Smooth muscle cell (in vitro differentiated cells): ENCODE results near the gene ARHGEF1. TPM values are rescaled to one million over a fixed set of nuclear protein-coding genes. Genes with fewer than 3 reads are reported as not detected.

ENCODE experiments used
- DNase-seq: peaks from one replicate; lab custom pipeline; 2025; ENCODE audit not compliant: unreplicated experiment; lab: John Stamatoyannopoulos, UW
- H2AFZ ChIP-seq: fragments of 200-600 bp; sonication (generic); 2 replicates; pipeline ENCODE4 v1.6.0; 2016; ENCODE audit warnings: antibody characterized with exemption, low read depth, mild to moderate bottlenecking
- H3F3A ChIP-seq: fragments of 200-600 bp; sonication (generic); 2 replicates; pipeline ENCODE4 v1.6.0; 2017; ENCODE audit warnings: antibody characterized with exemption, low read depth
- H3K27ac ChIP-seq: fragments of 200-600 bp; sonication (generic); 2 replicates; pipeline ENCODE4 v1.5.1; 2016; ENCODE audit warnings: low read depth, mild to moderate bottlenecking
- H3K27me3 ChIP-seq: fragments of 200-600 bp; sonication (generic); 2 replicates; pipeline ENCODE4 v1.6.1; 2016; ENCODE audit warnings: low read depth, mild to moderate bottlenecking
- H3K36me3 ChIP-seq: fragments of 200-600 bp; sonication (generic); 2 replicates; pipeline ENCODE4 v1.5.1; 2016; ENCODE audit warnings: low read depth
- H3K4me1 ChIP-seq: fragments of 200-600 bp; sonication (generic); 2 replicates; pipeline ENCODE4 v1.5.1; 2016; ENCODE audit warnings: low read depth
- H3K4me2 ChIP-seq: fragments of 200-600 bp; sonication (generic); 2 replicates; pipeline ENCODE4 v1.6.0; 2016; ENCODE audit warnings: mild to moderate bottlenecking
- H3K4me3 ChIP-seq: fragments of 200-600 bp; sonication (generic); 2 replicates; pipeline ENCODE4 v1.5.1; 2016; ENCODE audit warnings: mild to moderate bottlenecking
- H3K79me2 ChIP-seq: fragments of 200-600 bp; sonication (generic); 2 replicates; pipeline ENCODE4 v1.6.0; 2016; ENCODE audit warnings: low read depth, mild to moderate bottlenecking
- H3K9ac ChIP-seq: fragments of 200-600 bp; sonication (generic); 2 replicates; pipeline ENCODE4 v1.6.0; 2016; ENCODE audit warnings: low read depth
- H3K9me3 ChIP-seq: fragments of 200-600 bp; sonication (generic); replicated peaks from 2 replicates; pipeline ENCODE4 v1.5.1; 2016; ENCODE audit warnings: low read depth
- H4K20me1 ChIP-seq: fragments of 200-600 bp; sonication (generic); 2 replicates; pipeline ENCODE4 v1.6.0; 2016; ENCODE audit warnings: low read depth
- whole genome bisulfite sequencing: methylation state at CpG from one replicate; pipeline ENCODE4 v1.1.7; 2016; ENCODE audit warnings: low lambda C conversion rate; 5-methylcytosine and 5-hydroxymethylcytosine counted together
- polyA plus RNA-seq: library from polyadenylated mRNA; unstranded; fragments of >200 nt; fragmentation: Nextera tagmentation; extraction: Ambion mirVana; gene quantifications from 2 replicates; pipeline ENCODE4 v1.2.1, GENCODE V29; 2016
- total RNA-seq: library from RNA; depleted of rRNA; stranded (reverse); fragments of >200 nt; gene quantifications from 2 replicates; pipeline ENCODE4 v1.2.3, GENCODE V29; 2014
- TF ChIP-seq, protein P1 (sequence below): fragments of 200-600 bp; sonication (generic); IDR thresholded peaks from 2 replicates; pipeline ENCODE4 v1.5.1; 2017; ENCODE audit warnings: borderline replicate concordance, mild to moderate bottlenecking, antibody characterized with exemption; ENCODE audit not compliant: insufficient read depth, poor library complexity, severe bottlenecking

ARHGEF1 gene
- total and polyA plus RNA-seq, 2 experiments from 2014 or later = 24.3 to 69.6 TPM

DNA sequence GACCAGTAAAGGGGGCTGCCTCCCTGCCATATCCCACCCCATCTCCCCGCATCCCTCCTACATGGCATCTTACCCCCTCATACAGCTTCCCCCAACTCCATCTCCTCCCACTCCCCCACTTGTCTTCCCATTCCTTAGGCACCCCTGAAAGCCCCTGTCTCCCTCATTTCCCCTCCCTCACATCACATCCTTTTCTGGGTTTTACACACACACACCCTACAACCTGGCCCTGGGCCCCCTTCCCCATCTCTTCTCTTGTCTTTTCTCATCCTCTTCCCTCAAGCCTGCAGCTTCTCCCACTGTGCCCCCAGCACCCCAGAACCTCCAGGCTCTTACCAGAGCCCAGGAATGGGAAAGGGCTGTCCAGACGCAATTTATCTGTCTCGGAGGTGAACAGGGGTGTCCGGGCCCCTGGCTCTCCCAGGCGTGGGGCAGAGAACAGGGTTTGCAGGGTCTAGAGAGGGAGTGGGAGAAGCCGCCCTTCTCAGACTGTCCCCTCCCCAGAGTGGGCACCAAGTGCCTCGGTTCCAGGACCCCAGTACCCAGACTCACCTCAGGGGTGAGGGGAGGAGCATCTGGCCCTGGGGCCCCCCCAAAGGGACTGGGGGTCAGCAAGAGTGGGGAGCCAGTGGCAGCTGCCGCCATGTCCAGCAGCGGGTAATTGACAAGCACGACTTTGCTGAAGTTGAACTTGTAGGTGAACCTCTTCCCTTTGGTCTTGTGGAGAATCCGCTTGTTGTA lies 25.9 kb downstream of the ARHGEF1 start:
- Histone ChIP-seq H3K27ac (no peak overlapping the region), H3K79me2 (no peaks in the 10 kb centered on the region), H2AFZ (no peak overlapping the region), H3F3A (no peaks in the 10 kb centered on the region), H3K4me1 (no peaks in the 10 kb centered on the region), H3K4me2 (no peak overlapping the region), H3K4me3 (no peak overlapping the region), H3K27me3 (peaks cover 35% of the 10 kb centered on the region), H3K9me3 (no peaks in the 10 kb centered on the region), H3K9ac (no peak overlapping the region), H3K36me3 (no peaks in the 10 kb centered on the region), H4K20me1 (peaks cover 48% of the 10 kb centered on the region)
- no peak for DNase-seq
- 90% methylated on average over 9 of the region's 11 CpGs for WGBS
- TF ChIP-seq, protein P1, sequence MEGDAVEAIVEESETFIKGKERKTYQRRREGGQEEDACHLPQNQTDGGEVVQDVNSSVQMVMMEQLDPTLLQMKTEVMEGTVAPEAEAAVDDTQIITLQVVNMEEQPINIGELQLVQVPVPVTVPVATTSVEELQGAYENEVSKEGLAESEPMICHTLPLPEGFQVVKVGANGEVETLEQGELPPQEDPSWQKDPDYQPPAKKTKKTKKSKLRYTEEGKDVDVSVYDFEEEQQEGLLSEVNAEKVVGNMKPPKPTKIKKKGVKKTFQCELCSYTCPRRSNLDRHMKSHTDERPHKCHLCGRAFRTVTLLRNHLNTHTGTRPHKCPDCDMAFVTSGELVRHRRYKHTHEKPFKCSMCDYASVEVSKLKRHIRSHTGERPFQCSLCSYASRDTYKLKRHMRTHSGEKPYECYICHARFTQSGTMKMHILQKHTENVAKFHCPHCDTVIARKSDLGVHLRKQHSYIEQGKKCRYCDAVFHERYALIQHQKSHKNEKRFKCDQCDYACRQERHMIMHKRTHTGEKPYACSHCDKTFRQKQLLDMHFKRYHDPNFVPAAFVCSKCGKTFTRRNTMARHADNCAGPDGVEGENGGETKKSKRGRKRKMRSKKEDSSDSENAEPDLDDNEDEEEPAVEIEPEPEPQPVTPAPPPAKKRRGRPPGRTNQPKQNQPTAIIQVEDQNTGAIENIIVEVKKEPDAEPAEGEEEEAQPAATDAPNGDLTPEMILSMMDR = no peak

DNA sequence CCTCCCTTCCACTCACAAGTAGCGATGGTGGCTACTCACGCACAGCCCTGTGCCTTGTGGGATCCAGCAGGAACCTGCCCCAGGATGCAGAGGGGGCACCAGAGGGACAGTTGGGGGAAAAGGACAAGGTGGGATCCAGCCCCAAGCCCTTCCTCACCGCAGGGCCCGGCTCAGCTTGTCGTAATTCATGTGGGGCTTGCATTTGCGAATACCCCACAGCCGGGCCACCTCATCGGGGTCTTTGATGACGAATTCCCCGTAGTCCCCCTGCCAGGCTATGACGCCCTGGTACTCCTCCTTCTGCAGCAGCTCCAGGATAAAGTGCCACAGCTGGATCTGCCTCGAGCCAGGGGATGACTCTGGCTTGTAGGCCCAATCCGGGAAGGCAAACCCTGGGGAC lies 26.7 kb downstream of the ARHGEF1 start:
- H3K4me2 ChIP-seq = no peak overlapping the region
- H3K4me1 ChIP-seq = no peaks in the 10 kb centered on the region
- H3K27ac ChIP-seq = no peak overlapping the region
- H3K36me3 ChIP-seq = no peaks in the 10 kb centered on the region
- TF ChIP-seq, protein P1 = no peak
- H3K4me3 ChIP-seq = no peak overlapping the region
- DNase-seq = no peak
- H4K20me1 ChIP-seq = peaks cover 48% of the 10 kb centered on the region
- peaks cover 42% of the 10 kb centered on the region for H3K27me3 ChIP-seq
- H3K9ac ChIP-seq = no peak overlapping the region
- no peaks in the 10 kb centered on the region for H3K79me2 ChIP-seq
- H3K9me3 ChIP-seq = no peaks in the 10 kb centered on the region
- H3F3A ChIP-seq = no peaks in the 10 kb centered on the region
- H2AFZ ChIP-seq = no peak overlapping the region
- 74% methylated on average over 13 of the region's 13 CpGs for WGBS

DNA sequence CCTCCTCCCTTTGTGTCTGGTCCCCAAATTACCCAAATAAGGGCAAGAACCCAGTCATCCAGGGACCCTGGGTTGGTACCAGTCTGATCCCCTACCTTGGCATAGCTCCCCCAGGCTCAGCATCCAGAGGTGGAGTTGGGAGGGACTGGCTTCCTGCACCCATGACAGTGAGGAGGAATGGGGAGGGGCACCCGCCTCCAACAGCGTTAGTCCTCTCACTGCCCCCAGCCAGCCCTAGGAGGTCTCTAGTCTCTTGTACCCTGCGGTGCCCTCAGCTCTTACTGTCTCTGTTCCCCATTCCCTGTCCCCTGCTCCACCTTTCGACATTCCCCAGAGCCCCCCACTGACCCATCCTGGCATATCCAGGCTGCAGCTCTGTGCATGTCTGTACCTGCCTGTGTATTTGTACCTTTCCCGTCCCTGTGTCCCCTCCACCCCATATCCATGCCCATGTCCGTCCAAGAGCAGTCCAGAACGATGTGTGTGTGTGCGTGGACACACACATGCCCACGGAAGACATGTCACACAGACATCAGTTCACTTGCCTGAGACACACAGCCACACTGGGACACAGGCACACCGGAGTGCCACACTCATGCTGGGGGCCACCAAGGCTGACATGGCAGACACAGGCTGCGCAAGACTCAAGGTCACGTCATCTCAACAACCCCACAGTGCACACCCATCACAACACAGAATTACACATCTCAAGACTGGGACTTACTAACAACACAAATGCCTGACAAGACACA lies 27.4 kb downstream of the ARHGEF1 start:
- no peaks in the 10 kb centered on the region for H3K9me3 ChIP-seq
- no peak overlapping the region for H3K27ac ChIP-seq
- H3K4me1 ChIP-seq = no peaks in the 10 kb centered on the region
- WGBS = 82% methylated on average over 12 of the region's 12 CpGs
- no peak overlapping the region for H3K4me2 ChIP-seq
- TF ChIP-seq, protein P1 = no peak
- no peak overlapping the region for H3K4me3 ChIP-seq
- peaks cover 45% of the 10 kb centered on the region for H4K20me1 ChIP-seq
- H2AFZ ChIP-seq = no peak overlapping the region
- no peaks in the 10 kb centered on the region for H3K36me3 ChIP-seq
- H3K9ac ChIP-seq = no peak overlapping the region
- H3K27me3 ChIP-seq = peaks cover 49% of the 10 kb centered on the region
- no peak for DNase-seq
- H3F3A ChIP-seq = no peaks in the 10 kb centered on the region
- H3K79me2 ChIP-seq = no peaks in the 10 kb centered on the region
